Nephron (organoid): Measurements from ENCODE around the gene SLC6A11.

Source experiments
- H3K27ac Mint-ChIP-seq, 3 experiments: 2 replicates each; pipeline ENCODE4 v1.8.0; 2020; ENCODE audit warnings: mixed read lengths in 3 of 3, mild to moderate bottlenecking in 2 of 3, moderate library complexity in 1 of 3
- H3K27me3 Mint-ChIP-seq: 2 replicates; pipeline ENCODE4 v1.8.0; 2021; ENCODE audit warnings: low read depth, mild to moderate bottlenecking, moderate library complexity, mixed read lengths
- H3K36me3 Mint-ChIP-seq: 2 replicates; pipeline ENCODE4 v1.8.0; 2020; ENCODE audit warnings: low read depth, mixed read lengths
- H3K4me1 Mint-ChIP-seq: 2 replicates; pipeline ENCODE4 v1.8.0; 2020; ENCODE audit warnings: mixed read lengths
- H3K4me3 Mint-ChIP-seq, 3 experiments: 2 replicates each; pipeline ENCODE4 v1.8.0; 2020; ENCODE audit warnings: mild to moderate bottlenecking in 3 of 3, mixed read lengths in 3 of 3, moderate library complexity in 2 of 3
- H3K9me3 Mint-ChIP-seq: 2 replicates; pipeline ENCODE4 v1.8.0; 2020; ENCODE audit warnings: mixed read lengths
- TF ChIP-seq, protein P1 (sequence below), 3 experiments: fragments of 200-600 bp; sonication (generic); IDR thresholded peaks; one replicate each; pipeline ENCODE4 v1.5.0; 2021; ENCODE audit warnings: antibody characterized with exemption in 3 of 3; ENCODE audit not compliant: unreplicated experiment in 3 of 3

SLC6A11 gene

DNA sequence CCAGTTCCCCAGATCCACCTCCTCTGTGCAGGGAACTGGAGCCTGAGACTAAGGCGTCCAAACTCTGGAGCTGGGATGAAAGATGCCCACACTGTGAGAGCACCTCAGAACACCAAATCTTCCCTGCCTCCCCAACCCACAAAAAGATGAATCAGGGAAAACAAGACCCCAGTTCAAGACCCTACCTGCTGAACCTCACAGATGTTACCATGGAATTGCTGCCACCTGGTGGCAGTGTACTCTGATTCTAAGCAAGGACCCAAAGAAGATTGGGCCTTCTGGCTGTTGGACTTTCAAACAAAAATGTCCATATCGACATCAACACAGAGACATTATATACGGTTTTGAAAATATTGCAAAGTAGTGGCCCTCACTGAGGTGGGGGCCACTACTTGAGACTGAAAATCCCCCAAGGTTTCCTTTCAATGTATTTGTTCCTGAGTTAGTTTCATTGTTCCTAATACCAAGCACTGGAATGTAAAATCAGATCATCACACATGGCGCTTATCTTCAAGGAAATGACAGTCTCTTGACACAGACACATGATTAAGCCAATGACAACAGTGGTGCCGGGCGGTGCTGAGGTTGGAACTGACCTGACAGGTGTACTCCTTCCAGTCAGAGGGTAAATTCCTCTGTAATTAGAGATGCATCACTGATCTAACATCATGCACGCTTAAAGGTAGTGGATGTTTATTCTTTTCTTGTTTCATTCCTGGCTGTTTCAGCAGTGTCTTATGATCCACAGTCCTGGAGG lies 67.6 kb downstream of the SLC6A11 start:
- Mint-ChIP-seq H3K4me1 (no peaks in the 10 kb centered on the region), H3K36me3 (no peaks in the 10 kb centered on the region), H3K27ac (no peak overlapping the region), H3K27me3 (peaks cover 25% of the 10 kb centered on the region), H3K9me3 (no peaks in the 10 kb centered on the region), H3K4me3 (no peak overlapping the region)
- TF ChIP-seq, protein P1, sequence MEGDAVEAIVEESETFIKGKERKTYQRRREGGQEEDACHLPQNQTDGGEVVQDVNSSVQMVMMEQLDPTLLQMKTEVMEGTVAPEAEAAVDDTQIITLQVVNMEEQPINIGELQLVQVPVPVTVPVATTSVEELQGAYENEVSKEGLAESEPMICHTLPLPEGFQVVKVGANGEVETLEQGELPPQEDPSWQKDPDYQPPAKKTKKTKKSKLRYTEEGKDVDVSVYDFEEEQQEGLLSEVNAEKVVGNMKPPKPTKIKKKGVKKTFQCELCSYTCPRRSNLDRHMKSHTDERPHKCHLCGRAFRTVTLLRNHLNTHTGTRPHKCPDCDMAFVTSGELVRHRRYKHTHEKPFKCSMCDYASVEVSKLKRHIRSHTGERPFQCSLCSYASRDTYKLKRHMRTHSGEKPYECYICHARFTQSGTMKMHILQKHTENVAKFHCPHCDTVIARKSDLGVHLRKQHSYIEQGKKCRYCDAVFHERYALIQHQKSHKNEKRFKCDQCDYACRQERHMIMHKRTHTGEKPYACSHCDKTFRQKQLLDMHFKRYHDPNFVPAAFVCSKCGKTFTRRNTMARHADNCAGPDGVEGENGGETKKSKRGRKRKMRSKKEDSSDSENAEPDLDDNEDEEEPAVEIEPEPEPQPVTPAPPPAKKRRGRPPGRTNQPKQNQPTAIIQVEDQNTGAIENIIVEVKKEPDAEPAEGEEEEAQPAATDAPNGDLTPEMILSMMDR (IDR thresholded peaks at IDR 0.05; ENCODE audit: unreplicated experiment in 3 of 3), result peak in 1 of 3 experiments; percentile 16

DNA sequence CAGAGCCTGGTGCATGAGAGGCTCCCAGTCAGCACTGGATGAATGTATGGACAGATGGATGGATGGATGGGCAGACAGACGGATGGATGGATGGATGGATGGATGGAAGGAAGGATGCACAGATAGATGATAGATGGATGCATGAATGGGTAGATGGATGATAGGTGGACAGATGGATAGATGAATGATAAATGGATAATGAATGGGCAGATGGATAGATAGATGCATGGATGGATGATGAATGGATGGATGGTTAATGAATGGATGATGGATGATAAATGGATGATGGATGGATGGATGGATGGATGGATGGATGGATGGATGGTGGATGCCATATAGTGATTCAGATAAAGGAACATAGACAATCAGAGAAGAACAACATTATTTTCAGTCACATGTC lies 71.0 kb downstream of the SLC6A11 start:
- Mint-ChIP-seq H3K4me1 (no peaks in the 10 kb centered on the region), H3K4me3 (no peak overlapping the region), H3K27ac (no peak overlapping the region), H3K9me3 (peaks cover 8% of the 10 kb centered on the region), H3K36me3 (no peaks in the 10 kb centered on the region), H3K27me3 (peaks cover 16% of the 10 kb centered on the region)
- TF ChIP-seq, protein P1 (IDR thresholded peaks at IDR 0.05; ENCODE audit: unreplicated experiment in 3 of 3), result no peak

DNA sequence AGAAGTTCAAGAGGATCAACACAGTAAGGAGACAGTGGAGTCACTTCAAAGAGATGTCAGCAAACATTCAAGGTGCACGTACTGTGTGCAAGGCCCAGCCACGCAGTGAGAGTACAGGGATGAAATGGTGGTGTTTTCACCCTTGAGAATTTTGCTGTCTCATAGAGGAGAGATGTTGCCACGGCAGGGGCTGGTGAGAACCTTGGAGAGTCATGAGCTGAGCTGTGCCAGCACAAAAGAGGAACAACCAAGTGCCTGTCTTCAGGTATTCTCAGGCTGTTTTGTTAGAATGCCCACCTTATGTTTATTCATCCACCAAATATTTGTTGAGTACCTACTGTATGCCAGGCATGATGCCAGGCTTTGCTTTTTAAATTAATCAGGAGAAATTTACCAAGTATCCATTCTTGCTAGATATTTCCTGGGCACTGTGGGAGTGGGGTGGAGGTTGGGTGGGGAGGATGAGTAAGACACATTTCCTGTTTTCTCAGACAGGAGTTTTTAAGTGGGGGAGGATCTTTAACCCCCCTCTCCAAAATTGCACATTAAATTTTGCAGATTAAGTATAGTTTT lies 72.6 kb downstream of the SLC6A11 start:
- no peaks in the 10 kb centered on the region for H3K36me3 Mint-ChIP-seq
- H3K27me3 Mint-ChIP-seq, result peaks cover 5% of the 10 kb centered on the region
- no peak overlapping the region for H3K27ac Mint-ChIP-seq
- no peaks in the 10 kb centered on the region for H3K4me1 Mint-ChIP-seq
- TF ChIP-seq, protein P1 (IDR thresholded peaks at IDR 0.05; ENCODE audit: unreplicated experiment in 3 of 3), result no peak
- H3K4me3 Mint-ChIP-seq, result no peak overlapping the region
- H3K9me3 Mint-ChIP-seq, result peaks cover 8% of the 10 kb centered on the region

DNA sequence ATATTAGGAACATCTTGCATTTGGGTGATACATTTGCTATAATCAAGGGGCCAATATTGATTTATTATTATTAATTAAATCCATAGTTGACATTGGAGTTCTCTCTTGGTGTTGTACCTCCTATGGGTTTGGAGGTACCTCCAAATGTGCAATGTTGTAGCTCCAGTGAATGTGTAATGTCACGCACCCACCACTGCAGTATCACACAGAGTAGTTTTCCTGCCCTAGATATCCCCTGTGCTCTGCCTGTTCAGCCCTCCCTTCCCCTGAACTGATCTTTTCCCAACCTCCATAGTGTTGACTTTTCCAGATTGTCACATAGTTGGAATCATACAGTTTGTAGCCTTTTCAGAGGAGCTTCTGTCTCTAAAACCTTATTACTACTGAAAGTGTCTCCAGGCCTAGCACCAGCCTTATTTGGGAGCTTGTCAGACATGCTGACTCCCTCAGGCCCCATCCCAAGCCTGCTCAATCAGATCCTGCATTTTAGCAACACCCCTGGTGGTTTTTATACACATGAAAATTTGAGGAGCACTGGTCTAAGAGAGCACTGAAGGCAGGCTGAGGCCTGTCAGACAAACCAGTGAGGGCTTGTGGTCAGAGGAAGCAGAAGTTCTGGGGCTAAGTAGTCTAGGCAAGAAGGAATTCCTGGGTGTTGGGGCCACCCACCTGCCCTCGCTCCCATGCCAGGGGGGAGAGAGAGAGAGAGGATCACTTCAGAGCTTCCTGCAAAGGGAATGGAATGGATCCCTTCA lies 73.4 kb downstream of the SLC6A11 start:
- TF ChIP-seq, protein P1 (IDR thresholded peaks at IDR 0.05; ENCODE audit: unreplicated experiment in 3 of 3), result no peak
- peaks cover 5% of the 10 kb centered on the region for H3K27me3 Mint-ChIP-seq
- H3K27ac Mint-ChIP-seq, result no peak overlapping the region
- no peaks in the 10 kb centered on the region for H3K36me3 Mint-ChIP-seq
- no peaks in the 10 kb centered on the region for H3K4me1 Mint-ChIP-seq
- H3K9me3 Mint-ChIP-seq, result peaks cover 8% of the 10 kb centered on the region
- H3K4me3 Mint-ChIP-seq, result no peak overlapping the region

DNA sequence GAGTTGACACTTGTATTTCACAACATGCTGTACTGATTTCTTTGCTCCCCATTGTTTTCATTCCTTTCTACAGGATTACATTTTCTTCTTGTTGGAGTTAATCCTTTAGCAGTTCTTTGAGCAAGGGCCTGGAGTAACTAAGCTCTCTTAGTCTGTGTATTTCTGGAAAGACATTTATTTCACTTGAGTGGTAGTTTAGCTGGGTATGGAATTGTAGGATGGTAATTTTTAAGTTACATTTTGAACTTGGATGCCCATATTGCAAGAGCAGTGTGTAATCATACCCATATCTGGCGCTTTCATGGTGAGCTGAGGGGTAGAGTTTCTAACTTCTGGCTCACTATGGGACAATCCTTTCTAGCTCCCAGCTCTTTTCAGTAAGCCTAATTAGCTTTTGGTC lies 74.6 kb downstream of the SLC6A11 start:
- H3K36me3 Mint-ChIP-seq, result no peaks in the 10 kb centered on the region
- no peak overlapping the region for H3K27ac Mint-ChIP-seq
- TF ChIP-seq, protein P1 (IDR thresholded peaks at IDR 0.05; ENCODE audit: unreplicated experiment in 3 of 3), result no peak
- peaks cover 8% of the 10 kb centered on the region for H3K9me3 Mint-ChIP-seq
- peaks cover 9% of the 10 kb centered on the region for H3K27me3 Mint-ChIP-seq
- no peaks in the 10 kb centered on the region for H3K4me1 Mint-ChIP-seq
- H3K4me3 Mint-ChIP-seq, result no peak overlapping the region
